LHCN-M2 (cell line): ENCODE data around the gene TMEM178A. TPM values are rescaled to one million over a fixed set of nuclear protein-coding genes. Genes with fewer than 3 reads are reported as not detected.
"Not testable (repeated sequence)": the region's sequence is repeated elsewhere in the genome, so short reads cannot be mapped to it uniquely, and the experiment has no call there.

Source experiments
- DNase-seq: peaks from one replicate; pipeline ENCODE4 v3.0.0-alpha.2; 2012; ENCODE audit warnings: low read depth
- total RNA-seq: library from RNA; depleted of rRNA; stranded (reverse); fragments of >200 nt; gene quantifications from 2 replicates; pipeline ENCODE4 v1.2.3, GENCODE V29; 2014

The TMEM178A gene
- total RNA-seq, 1 experiment from 2014 or later, result 0.40 TPM

- no peak for DNase-seq
These were observed 18.5 kb upstream of the TMEM178A start for GRCh38 chr2:39647104-39647765.

- no peak for DNase-seq
These were observed 17.1 kb upstream of the TMEM178A start for GRCh38 chr2:39648580-39648979.

GRCh38 chr2:39649511-39649910, 16.2 kb upstream of the TMEM178A start:
- DNase-seq, result no peak

- DNase-seq, result no peak
These were observed 15.2 kb upstream of the TMEM178A start for GRCh38 chr2:39650468-39650867.

- DNase-seq, result not testable (repeated sequence)
These were observed 9.5 kb upstream of the TMEM178A start for GRCh38 chr2:39656215-39656614.

GRCh38 chr2:39657287-39657937, 8.3 kb upstream of the TMEM178A start:
- DNase-seq, result no peak

- DNase-seq, result no peak
These were observed 7.3 kb upstream of the TMEM178A start for GRCh38 chr2:39658371-39658770.

GRCh38 chr2:39659765-39660611, 5.7 kb upstream of the TMEM178A start:
- no peak for DNase-seq

GRCh38 chr2:39660612-39661236, 5.0 kb upstream of the TMEM178A start:
- peak; percentile 75 for DNase-seq

GRCh38 chr2:39661826-39662225, 3.9 kb upstream of the TMEM178A start:
- no peak for DNase-seq

GRCh38 chr2:39663187-39663930, 2.4 kb upstream of the TMEM178A start:
- DNase-seq, result no peak

- DNase-seq, result no peak
These were observed 1.4 kb upstream of the TMEM178A start for GRCh38 chr2:39664232-39664887.

GRCh38 chr2:39664888-39665591, 677 bp upstream of the TMEM178A start:
- DNase-seq, result no peak

GRCh38 chr2:39666491-39667101, 879 bp downstream of the TMEM178A start:
- DNase-seq, result no peak

GRCh38 chr2:39667104-39667885, 1.6 kb downstream of the TMEM178A start:
- no peak for DNase-seq

GRCh38 chr2:39667886-39668276, 2.2 kb downstream of the TMEM178A start:
- no peak for DNase-seq

GRCh38 chr2:39668576-39669080, 2.9 kb downstream of the TMEM178A start:
- DNase-seq, result no peak

GRCh38 chr2:39671604-39672003, 5.9 kb downstream of the TMEM178A start:
- DNase-seq, result no peak

- no peak for DNase-seq
These were observed 7.3 kb downstream of the TMEM178A start for GRCh38 chr2:39673018-39673417.
